ENCODE data around the gene RAB39B. TPM values are rescaled to one million over a fixed set of nuclear protein-coding genes. Genes with fewer than 3 reads are reported as not detected.

The RAB39B gene
- total RNA-seq, 2 experiments from 2014 or later = 8.0 to 8.7 TPM

Other genes with a start within 250 kb of the RAB39B start
- gene F8, start 241.8 kb downstream of the RAB39B start, total RNA-seq = 1 to 10 TPM; 3.9 to 4.6 TPM
- gene FUNDC2, start 237.6 kb downstream of the RAB39B start, total RNA-seq = 10 to 100 TPM; 58.4 to 61.3 TPM
- gene CMC4, start 193.4 kb downstream of the RAB39B start, total RNA-seq = 1 to 10 TPM; 4.7 to 5.6 TPM
- gene MTCP1, start 193.4 kb downstream of the RAB39B start, total RNA-seq = 10 to 100 TPM; 18.1 to 19.6 TPM
- gene BRCC3, start 193.0 kb downstream of the RAB39B start, total RNA-seq = 10 to 100 TPM; 28.2 to 30.6 TPM
- 10 to 100 TPM; 56.3 to 62.0 TPM for gene VBP1, start 48.0 kb downstream of the RAB39B start, total RNA-seq
- under 1 TPM; 0.48 to 0.79 TPM for gene CLIC2, start 70.1 kb upstream of the RAB39B start, total RNA-seq
- gene F8A2, start 117.6 kb upstream of the RAB39B start, total RNA-seq = not detected
- 10 to 100 TPM; 37.9 to 38.3 TPM for gene F8A3, start 194.1 kb upstream of the RAB39B start, total RNA-seq